ENCODE measurements around the gene EPHA8. TPM values are rescaled to one million over a fixed set of nuclear protein-coding genes. Genes with fewer than 3 reads are reported as not detected.

The EPHA8 gene
- total RNA-seq, 1 experiment from 2014 or later, result 0.07 TPM

GRCh38 chr1:22638476-22639234 is 75.4 kb downstream of the EPHA8 start:
- Histone ChIP-seq H3K9me3 (ENCODE audit: low read length) (no peaks in the 10 kb centered on the region), H3K4me1 (ENCODE audit: insufficient read depth, low read length) (no peaks in the 10 kb centered on the region), H3K9ac (ENCODE audit: low read length) (no peak overlapping the region), H3K27ac (ENCODE audit: low read length) (no peak overlapping the region), H3K4me3 (ENCODE audit: low read length) (no peak overlapping the region), H3K4me2 (ENCODE audit: low read length) (no peak overlapping the region), H3K27me3 (ENCODE audit: low read length) (no peaks in the 10 kb centered on the region), H3F3A (ENCODE audit: low read length, unreplicated experiment) (no peaks in the 10 kb centered on the region), H3K36me3 (ENCODE audit: low read depth, low read length) (no peaks in the 10 kb centered on the region), H3K9me2 (replicated peaks; ENCODE audit: low read length) (no peaks in the 10 kb centered on the region), H3K79me2 (ENCODE audit: low read length) (no peaks in the 10 kb centered on the region), H4K20me1 (ENCODE audit: low read length) (no peaks in the 10 kb centered on the region), H2AFZ (ENCODE audit: low read length) (no peak overlapping the region)
- ChIA-PET POLR2A (ENCODE audit: unreplicated experiment) (no interaction called here), CTCF (interaction anchor here (0.5 kb wide), 1 partner anchor 111 kb away, joined by 3 read pairs; no protein-coding TSS in a partner anchor)
- DNase-seq, result no peak
- ATAC-seq, result no peak
- TF ChIP-seq CTCF (conservative IDR thresholded peaks at IDR 0.05; ENCODE audit: low read depth, low read length) (no peak), EZH2phosphoT487 (IDR thresholded peaks at IDR 0.05; ENCODE audit: borderline replicate concordance, low read length) (no peak), EZH2 (IDR thresholded peaks at IDR 0.05; ENCODE audit: low read length, unreplicated experiment) (no peak)
- no TSS peak for BruUV-seq (replicated peaks)
- intact Hi-C loops (cut with micrococcal nuclease), result no loop called here

- Histone ChIP-seq H3K4me1 (ENCODE audit: insufficient read depth, low read length) (no peaks in the 10 kb centered on the region), H3F3A (ENCODE audit: low read length, unreplicated experiment) (no peaks in the 10 kb centered on the region), H3K4me2 (ENCODE audit: low read length) (no peak overlapping the region), H2AFZ (ENCODE audit: low read length) (no peak overlapping the region), H3K27ac (ENCODE audit: low read length) (no peak overlapping the region), H3K9me3 (ENCODE audit: low read length) (no peaks in the 10 kb centered on the region), H3K9me2 (replicated peaks; ENCODE audit: low read length) (no peaks in the 10 kb centered on the region), H4K20me1 (ENCODE audit: low read length) (no peaks in the 10 kb centered on the region), H3K4me3 (ENCODE audit: low read length) (no peak overlapping the region), H3K79me2 (ENCODE audit: low read length) (no peaks in the 10 kb centered on the region), H3K27me3 (ENCODE audit: low read length) (no peaks in the 10 kb centered on the region), H3K9ac (ENCODE audit: low read length) (no peak overlapping the region), H3K36me3 (ENCODE audit: low read depth, low read length) (no peaks in the 10 kb centered on the region)
- TF ChIP-seq EZH2phosphoT487 (IDR thresholded peaks at IDR 0.05; ENCODE audit: borderline replicate concordance, low read length) (no peak), EZH2 (IDR thresholded peaks at IDR 0.05; ENCODE audit: low read length, unreplicated experiment) (no peak), CTCF (conservative IDR thresholded peaks at IDR 0.05; ENCODE audit: low read depth, low read length) (no peak)
- BruUV-seq (replicated peaks), result no TSS peak
- CTCF ChIA-PET, result interaction anchor here (0.5 kb wide), 1 partner anchor 112 kb away, joined by 3 read pairs; no protein-coding TSS in a partner anchor
- no peak for DNase-seq
- POLR2A ChIA-PET (ENCODE audit: unreplicated experiment), result interaction anchor here (0.7 kb wide), 1 partner anchor 170 kb away, joined by 3 read pairs; no protein-coding TSS in a partner anchor
- intact Hi-C loops (cut with micrococcal nuclease), result no loop called here
- no peak for ATAC-seq
Observed at GRCh38 chr1:22639286-22639685, 76.0 kb downstream of the EPHA8 start.

GRCh38 chr1:22641247-22641646 is 78.0 kb downstream of the EPHA8 start:
- ChIA-PET POLR2A (ENCODE audit: unreplicated experiment) (no interaction called here), CTCF (interaction anchor here (1.0 kb wide), 1 partner anchor 114 kb away, joined by 4 read pairs; no protein-coding TSS in a partner anchor)
- H3K9me2 ChIP-seq (replicated peaks; ENCODE audit: low read length), result no peaks in the 10 kb centered on the region
- H3F3A ChIP-seq (ENCODE audit: low read length, unreplicated experiment), result no peaks in the 10 kb centered on the region
- H4K20me1 ChIP-seq (ENCODE audit: low read length), result no peaks in the 10 kb centered on the region
- intact Hi-C loops (cut with micrococcal nuclease), result no loop called here
- H3K9me3 ChIP-seq (ENCODE audit: low read length), result no peaks in the 10 kb centered on the region
- no peak overlapping the region for H3K9ac ChIP-seq (ENCODE audit: low read length)
- H3K4me1 ChIP-seq (ENCODE audit: insufficient read depth, low read length), result peaks cover 7% of the 10 kb centered on the region
- H3K27me3 ChIP-seq (ENCODE audit: low read length), result no peaks in the 10 kb centered on the region
- no peaks in the 10 kb centered on the region for H3K79me2 ChIP-seq (ENCODE audit: low read length)
- H3K27ac ChIP-seq (ENCODE audit: low read length), result no peak overlapping the region
- no peak overlapping the region for H3K4me3 ChIP-seq (ENCODE audit: low read length)
- H2AFZ ChIP-seq (ENCODE audit: low read length), result no peak overlapping the region
- TF ChIP-seq EZH2phosphoT487 (IDR thresholded peaks at IDR 0.05; ENCODE audit: borderline replicate concordance, low read length) (no peak), CTCF (conservative IDR thresholded peaks at IDR 0.05; ENCODE audit: low read depth, low read length) (no peak), EZH2 (IDR thresholded peaks at IDR 0.05; ENCODE audit: low read length, unreplicated experiment) (no peak)
- DNase-seq (no peak), ATAC-seq (no peak)
- H3K4me2 ChIP-seq (ENCODE audit: low read length), result no peak overlapping the region
- no TSS peak for BruUV-seq (replicated peaks)
- H3K36me3 ChIP-seq (ENCODE audit: low read depth, low read length), result no peaks in the 10 kb centered on the region

All from PC-3 (cell line).